GM23338 (cell line): ENCODE results near the gene MSANTD1. TPM values are rescaled to one million over a fixed set of nuclear protein-coding genes. Genes with fewer than 3 reads are reported as not detected.

Source experiments
- ATAC-seq: fragments of 200-7000 bp; cut with Tn5 transposase; 3 replicates; pipeline ENCODE4 v1.9.1; 2020
- DNase-seq: peaks from one replicate; pipeline ENCODE4 v3.0.0-alpha.2; 2015; ENCODE audit warnings: low spot score
- H2AFZ ChIP-seq: fragments of 200-600 bp; sonication (generic); 2 replicates; pipeline ENCODE4 v1.8.0; 2016; ENCODE audit warnings: antibody characterized with exemption, mild to moderate bottlenecking, moderate library complexity
- H3F3A ChIP-seq: fragments of 200-600 bp; sonication (generic); replicated peaks from 2 replicates; pipeline ENCODE4 v1.8.0; 2017; ENCODE audit warnings: antibody characterized with exemption, mixed run types, low read depth
- H3K27ac ChIP-seq: fragments of 200-600 bp; sonication (generic); 2 replicates; pipeline ENCODE4 v1.6.1; 2016; ENCODE audit warnings: low read depth
- H3K27me3 ChIP-seq: fragments of 200-600 bp; sonication (generic); 2 replicates; pipeline ENCODE4 v1.8.0; 2016; ENCODE audit warnings: mild to moderate bottlenecking, mixed run types, moderate library complexity; ENCODE audit not compliant: insufficient read depth
- H3K36me3 ChIP-seq: fragments of 200-600 bp; sonication (generic); 2 replicates; pipeline ENCODE4 v1.8.0; 2016; ENCODE audit warnings: mild to moderate bottlenecking; ENCODE audit not compliant: insufficient read depth
- H3K4me1 ChIP-seq: fragments of 200-600 bp; sonication (generic); 2 replicates; pipeline ENCODE4 v1.8.0; 2016; ENCODE audit warnings: mild to moderate bottlenecking, moderate library complexity; ENCODE audit not compliant: insufficient read depth
- H3K4me2 ChIP-seq: fragments of 200-600 bp; sonication (generic); 2 replicates; pipeline ENCODE4 v1.7.1; 2017; ENCODE audit warnings: mixed run types
- H3K4me3 ChIP-seq: fragments of 200-600 bp; sonication (generic); 2 replicates; pipeline ENCODE4 v1.6.1; 2016; ENCODE audit warnings: mixed run types
- H3K79me2 ChIP-seq: fragments of 200-600 bp; sonication (generic); replicated peaks from 2 replicates; pipeline ENCODE4 v1.8.0; 2017; ENCODE audit warnings: mild to moderate bottlenecking; ENCODE audit not compliant: insufficient read depth
- H3K9me2 ChIP-seq: fragments of 200-600 bp; sonication (generic); 2 replicates; pipeline ENCODE4 v1.8.0; 2017; ENCODE audit not compliant: insufficient read depth
- H4K20me1 ChIP-seq: fragments of 200-600 bp; sonication (generic); replicated peaks from 2 replicates; pipeline ENCODE4 v1.8.0; 2017; ENCODE audit warnings: mild to moderate bottlenecking; ENCODE audit not compliant: insufficient read depth
- H3K27ac Mint-ChIP-seq: 2 replicates; pipeline ENCODE4 v1.8.0; 2020; ENCODE audit warnings: inconsistent platforms, mild to moderate bottlenecking, moderate library complexity, mixed read lengths
- H3K27me3 Mint-ChIP-seq: 3 replicates; pipeline ENCODE4 v1.8.0; 2022; ENCODE audit warnings: low read depth, mild to moderate bottlenecking, moderate library complexity, mixed read lengths, inconsistent platforms; ENCODE audit not compliant: insufficient read depth, poor library complexity
- H3K36me3 Mint-ChIP-seq: 3 replicates; pipeline ENCODE4 v1.8.0; 2021; ENCODE audit warnings: low read depth, mild to moderate bottlenecking, inconsistent platforms, moderate library complexity, mixed read lengths
- H3K4me1 Mint-ChIP-seq: 3 replicates; pipeline ENCODE4 v1.8.0; 2020; ENCODE audit warnings: mild to moderate bottlenecking, inconsistent platforms, mixed read lengths
- H3K4me3 Mint-ChIP-seq: 3 replicates; pipeline ENCODE4 v1.8.0; 2021; ENCODE audit warnings: moderate library complexity, mild to moderate bottlenecking, inconsistent platforms, mixed read lengths
- H3K9me3 Mint-ChIP-seq: 3 replicates; pipeline ENCODE4 v1.8.0; 2020; ENCODE audit warnings: moderate library complexity, mild to moderate bottlenecking, inconsistent platforms, mixed read lengths
- EZH2 ChIP-seq: fragments of 200-600 bp; sonication (generic); IDR thresholded peaks from one replicate; pipeline ENCODE4 v1.8.0; 2017; ENCODE audit warnings: antibody characterized with exemption, mild to moderate bottlenecking, low read depth; ENCODE audit not compliant: unreplicated experiment
- EZH2phosphoT487 ChIP-seq: fragments of 200-600 bp; sonication (generic); IDR thresholded peaks from one replicate; pipeline ENCODE4 v1.8.1; 2018; ENCODE audit warnings: antibody characterized with exemption; ENCODE audit not compliant: unreplicated experiment
- NANOG ChIP-seq: IDR thresholded peaks from 2 replicates; pipeline ENCODE4 v1.6.1; 2016; ENCODE audit warnings: antibody characterized with exemption, borderline replicate concordance
- POLR2AphosphoS5 ChIP-seq: IDR thresholded peaks from 2 replicates; pipeline ENCODE4 v1.6.1; 2016; ENCODE audit warnings: antibody characterized with exemption, low read depth
- ZNF114 ChIP-seq: fragments of 250-450 bp; sonication (Bioruptor Pico); IDR thresholded peaks from 2 replicates; pipeline ENCODE4 v1.5.0; 2020; ENCODE audit warnings: mild to moderate bottlenecking, moderate library complexity
- ZNF331 ChIP-seq: fragments of 250-450 bp; sonication (Bioruptor Pico); IDR thresholded peaks from 2 replicates; pipeline ENCODE4 v1.5.0; 2020; ENCODE audit warnings: low read depth, mild to moderate bottlenecking, moderate library complexity
- polyA plus RNA-seq: library from polyadenylated mRNA; unstranded; fragments of >200 nt; fragmentation: Nextera tagmentation; extraction: Ambion mirVana; gene quantifications from 2 replicates; pipeline ENCODE4 v1.2.1, GENCODE V29; 2016
- total RNA-seq: library from RNA; depleted of rRNA; stranded (reverse); fragments of >200 nt; shearing (Covaris generic); gene quantifications from 2 replicates; pipeline ENCODE4 v1.2.3, GENCODE V29; 2014
- TF ChIP-seq, protein P1 (sequence below): IDR thresholded peaks from one replicate; pipeline ENCODE4 v1.6.1; 2018; ENCODE audit warnings: antibody characterized with exemption; ENCODE audit not compliant: unreplicated experiment
- TF ChIP-seq, protein P2 (sequence below): IDR thresholded peaks from 2 replicates; pipeline ENCODE4 v1.6.1; 2016; ENCODE audit warnings: antibody characterized with exemption

MSANTD1 gene
- total and polyA plus RNA-seq, 2 experiments from 2014 or later, result 0.29 to 1.0 TPM

DNA sequence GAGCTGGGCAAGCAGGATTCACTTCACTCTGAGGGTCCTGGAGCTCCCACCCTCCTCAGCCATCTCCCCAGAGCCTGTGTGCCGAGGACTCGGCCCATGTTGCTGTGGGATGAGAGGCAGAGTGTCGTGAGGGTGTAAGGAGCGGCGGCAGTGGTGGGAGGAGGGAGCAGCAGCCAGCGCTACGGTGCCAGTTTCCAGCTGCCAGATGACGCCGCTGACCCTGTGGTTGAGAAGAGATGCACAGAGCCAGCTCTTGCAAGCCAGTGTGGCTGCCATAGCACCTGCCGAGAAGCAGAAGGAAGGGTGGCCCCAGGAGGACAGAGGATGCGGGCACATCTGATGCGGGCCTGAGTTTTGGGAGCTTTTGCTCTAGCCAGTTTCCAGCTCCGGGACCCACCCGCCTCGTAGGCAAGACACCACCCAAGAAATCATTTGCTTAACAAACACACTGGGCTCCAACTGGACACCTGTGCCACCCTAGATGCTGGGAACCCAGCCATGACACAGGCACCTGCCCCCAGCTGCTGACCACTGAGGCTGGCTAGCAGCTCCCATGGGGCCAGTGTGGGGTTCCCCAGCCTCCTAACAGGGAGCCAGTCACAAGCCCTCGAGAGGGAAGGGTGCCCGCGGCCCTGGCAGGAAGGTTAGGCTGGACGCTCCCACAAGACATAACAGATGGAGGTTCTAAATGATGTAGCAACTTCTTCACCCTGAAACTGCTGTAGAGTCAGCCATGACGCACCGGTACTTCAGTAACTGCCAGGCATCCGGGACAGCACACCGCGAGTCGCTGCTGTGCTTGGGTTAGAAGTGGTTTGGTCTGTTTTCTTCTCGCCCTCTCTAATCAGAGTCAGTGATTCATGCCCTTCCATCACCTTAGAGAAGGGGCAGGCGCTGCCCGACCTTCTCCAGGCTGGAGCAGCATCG, 8.9 kb downstream of the MSANTD1 start:
- Mint-ChIP-seq H3K9me3 (no peaks in the 10 kb centered on the region; the same call in 2 of the 3 replicates), H3K27ac (no peak overlapping the region), H3K27me3 (peaks cover 4% of the 10 kb centered on the region), H3K4me1 (no peaks in the 10 kb centered on the region; the same call in 2 of the 3 replicates), H3K4me3 (no peak overlapping the region), H3K36me3 (no peaks in the 10 kb centered on the region; the same call in 2 of the 3 replicates)
- no peaks in the 10 kb centered on the region for H3K36me3 ChIP-seq
- no peak overlapping the region for H2AFZ ChIP-seq
- ATAC-seq (no peak), DNase-seq (no peak)
- H3K79me2 ChIP-seq, result no peaks in the 10 kb centered on the region
- no peaks in the 10 kb centered on the region for H3K4me1 ChIP-seq
- no peak overlapping the region for H3K27ac ChIP-seq
- no peaks in the 10 kb centered on the region for H4K20me1 ChIP-seq
- H3K4me2 ChIP-seq, result no peak overlapping the region
- no peaks in the 10 kb centered on the region for H3F3A ChIP-seq
- no peaks in the 10 kb centered on the region for H3K9me2 ChIP-seq
- no peaks in the 10 kb centered on the region for H3K27me3 ChIP-seq
- H3K4me3 ChIP-seq, result no peak overlapping the region
- TF ChIP-seq ZNF331 (no peak), NANOG (no peak), EZH2phosphoT487 (no peak), POLR2AphosphoS5 (no peak)

DNA sequence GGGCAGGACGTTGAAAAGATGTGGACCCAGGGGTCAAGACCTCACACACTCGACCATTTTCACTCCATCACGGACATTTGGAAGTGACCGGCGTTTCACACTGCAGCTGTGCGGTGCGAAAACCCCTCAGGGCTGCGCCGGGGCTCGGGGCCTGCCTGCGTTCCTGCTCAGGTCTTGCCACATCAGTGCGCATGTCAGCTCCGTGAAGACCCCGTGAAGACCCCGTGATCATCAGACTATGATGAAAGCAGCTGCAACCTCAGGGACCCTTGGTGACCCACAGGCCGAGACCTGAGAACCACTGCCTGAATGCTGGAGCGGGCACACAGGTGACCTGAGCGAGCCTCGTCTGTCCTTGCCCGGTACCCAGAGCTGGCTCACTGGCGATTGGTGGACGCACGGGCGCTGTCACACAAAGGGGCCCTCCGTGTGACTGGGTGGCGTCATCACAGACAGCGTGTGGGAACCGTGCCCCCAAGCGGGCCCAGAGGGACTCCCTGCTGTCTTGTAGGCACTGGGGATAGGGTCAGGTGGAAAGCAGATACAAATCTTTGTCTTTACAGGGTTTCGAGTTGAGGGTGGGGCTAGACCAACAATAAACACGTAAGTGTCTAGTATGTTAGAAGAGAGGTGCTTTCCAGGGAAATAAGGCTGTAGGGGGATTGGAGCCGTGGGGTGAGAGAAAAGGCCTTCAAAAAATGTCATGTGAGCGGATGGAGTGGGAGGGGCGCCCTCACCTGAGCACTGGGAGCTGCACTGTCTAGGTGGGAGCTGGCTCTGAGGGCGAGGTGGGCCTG, 12.7 kb downstream of the MSANTD1 start:
- Mint-ChIP-seq H3K4me1 (no peaks in the 10 kb centered on the region; the same call in 2 of the 3 replicates), H3K27ac (no peak overlapping the region), H3K4me3 (no peak overlapping the region), H3K36me3 (no peaks in the 10 kb centered on the region), H3K27me3 (peaks cover 6% of the 10 kb centered on the region), H3K9me3 (no peaks in the 10 kb centered on the region; the same call in 2 of the 3 replicates)
- Histone ChIP-seq H3K27me3 (no peaks in the 10 kb centered on the region), H3K4me3 (no peak overlapping the region), H3F3A (no peaks in the 10 kb centered on the region), H2AFZ (no peak overlapping the region), H3K4me2 (no peak overlapping the region), H4K20me1 (no peaks in the 10 kb centered on the region), H3K27ac (no peak overlapping the region), H3K9me2 (no peaks in the 10 kb centered on the region), H3K36me3 (no peaks in the 10 kb centered on the region), H3K4me1 (no peaks in the 10 kb centered on the region), H3K79me2 (no peaks in the 10 kb centered on the region)
- no peak; the same call in 2 of the 3 replicates for ATAC-seq
- DNase-seq, result no peak
- TF ChIP-seq, protein P1, sequence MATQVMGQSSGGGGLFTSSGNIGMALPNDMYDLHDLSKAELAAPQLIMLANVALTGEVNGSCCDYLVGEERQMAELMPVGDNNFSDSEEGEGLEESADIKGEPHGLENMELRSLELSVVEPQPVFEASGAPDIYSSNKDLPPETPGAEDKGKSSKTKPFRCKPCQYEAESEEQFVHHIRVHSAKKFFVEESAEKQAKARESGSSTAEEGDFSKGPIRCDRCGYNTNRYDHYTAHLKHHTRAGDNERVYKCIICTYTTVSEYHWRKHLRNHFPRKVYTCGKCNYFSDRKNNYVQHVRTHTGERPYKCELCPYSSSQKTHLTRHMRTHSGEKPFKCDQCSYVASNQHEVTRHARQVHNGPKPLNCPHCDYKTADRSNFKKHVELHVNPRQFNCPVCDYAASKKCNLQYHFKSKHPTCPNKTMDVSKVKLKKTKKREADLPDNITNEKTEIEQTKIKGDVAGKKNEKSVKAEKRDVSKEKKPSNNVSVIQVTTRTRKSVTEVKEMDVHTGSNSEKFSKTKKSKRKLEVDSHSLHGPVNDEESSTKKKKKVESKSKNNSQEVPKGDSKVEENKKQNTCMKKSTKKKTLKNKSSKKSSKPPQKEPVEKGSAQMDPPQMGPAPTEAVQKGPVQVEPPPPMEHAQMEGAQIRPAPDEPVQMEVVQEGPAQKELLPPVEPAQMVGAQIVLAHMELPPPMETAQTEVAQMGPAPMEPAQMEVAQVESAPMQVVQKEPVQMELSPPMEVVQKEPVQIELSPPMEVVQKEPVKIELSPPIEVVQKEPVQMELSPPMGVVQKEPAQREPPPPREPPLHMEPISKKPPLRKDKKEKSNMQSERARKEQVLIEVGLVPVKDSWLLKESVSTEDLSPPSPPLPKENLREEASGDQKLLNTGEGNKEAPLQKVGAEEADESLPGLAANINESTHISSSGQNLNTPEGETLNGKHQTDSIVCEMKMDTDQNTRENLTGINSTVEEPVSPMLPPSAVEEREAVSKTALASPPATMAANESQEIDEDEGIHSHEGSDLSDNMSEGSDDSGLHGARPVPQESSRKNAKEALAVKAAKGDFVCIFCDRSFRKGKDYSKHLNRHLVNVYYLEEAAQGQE, result no peak
- TF ChIP-seq EZH2, result no peak
- no peak for TF ChIP-seq ZNF114 (CRISPR knock-in tag)
- TF ChIP-seq, protein P2, sequence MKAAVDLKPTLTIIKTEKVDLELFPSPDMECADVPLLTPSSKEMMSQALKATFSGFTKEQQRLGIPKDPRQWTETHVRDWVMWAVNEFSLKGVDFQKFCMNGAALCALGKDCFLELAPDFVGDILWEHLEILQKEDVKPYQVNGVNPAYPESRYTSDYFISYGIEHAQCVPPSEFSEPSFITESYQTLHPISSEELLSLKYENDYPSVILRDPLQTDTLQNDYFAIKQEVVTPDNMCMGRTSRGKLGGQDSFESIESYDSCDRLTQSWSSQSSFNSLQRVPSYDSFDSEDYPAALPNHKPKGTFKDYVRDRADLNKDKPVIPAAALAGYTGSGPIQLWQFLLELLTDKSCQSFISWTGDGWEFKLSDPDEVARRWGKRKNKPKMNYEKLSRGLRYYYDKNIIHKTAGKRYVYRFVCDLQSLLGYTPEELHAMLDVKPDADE, result no peak
- TF ChIP-seq NANOG, result no peak
- TF ChIP-seq POLR2AphosphoS5, result no peak
